GM19438 (cell line): ENCODE measurements around the gene HYKK.
"Not testable (repeated sequence)": the region's sequence is repeated elsewhere in the genome, so short reads cannot be mapped to it uniquely, and the experiment has no call there.

Experiments
- ATAC-seq: cut with Tn5 transposase; IDR thresholded peaks from one replicate; pipeline ENCODE4 v1.9.1; 2021; ENCODE audit warnings: low read depth; ENCODE audit not compliant: unreplicated experiment

HYKK gene

DNA sequence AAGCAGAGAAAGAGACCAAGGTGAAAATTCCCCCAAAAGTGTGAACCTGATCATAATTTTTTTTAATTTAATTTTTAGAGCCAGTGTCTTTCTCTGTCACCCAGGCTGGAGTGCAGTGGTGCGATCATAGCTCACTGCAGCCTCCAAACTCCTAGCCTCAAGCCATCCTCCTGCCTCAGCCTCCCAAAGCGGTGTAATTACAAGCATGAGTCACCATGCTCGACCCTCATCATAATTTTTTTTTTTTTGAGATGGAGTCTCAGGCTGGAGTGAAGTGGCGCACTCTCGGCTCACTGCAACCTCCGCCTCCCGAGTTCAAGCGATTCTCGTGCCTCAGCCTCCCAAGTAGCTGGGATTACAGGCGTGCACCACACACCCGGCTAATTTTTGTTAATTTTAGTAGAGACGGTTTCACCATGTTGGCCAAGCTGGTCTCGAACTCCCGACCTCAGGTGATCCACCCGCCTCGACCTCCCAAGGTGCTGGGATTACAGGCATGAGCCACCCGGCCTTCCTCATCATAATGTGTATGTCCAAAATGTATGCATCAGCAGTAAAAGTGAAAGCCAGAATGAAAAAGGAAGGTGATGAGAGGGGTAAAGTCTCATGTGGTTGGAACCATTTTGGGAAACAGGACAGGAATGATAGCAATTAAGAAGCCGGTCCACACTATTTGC, 32.2 kb downstream of the HYKK start:
- not testable (repeated sequence) for ATAC-seq

DNA sequence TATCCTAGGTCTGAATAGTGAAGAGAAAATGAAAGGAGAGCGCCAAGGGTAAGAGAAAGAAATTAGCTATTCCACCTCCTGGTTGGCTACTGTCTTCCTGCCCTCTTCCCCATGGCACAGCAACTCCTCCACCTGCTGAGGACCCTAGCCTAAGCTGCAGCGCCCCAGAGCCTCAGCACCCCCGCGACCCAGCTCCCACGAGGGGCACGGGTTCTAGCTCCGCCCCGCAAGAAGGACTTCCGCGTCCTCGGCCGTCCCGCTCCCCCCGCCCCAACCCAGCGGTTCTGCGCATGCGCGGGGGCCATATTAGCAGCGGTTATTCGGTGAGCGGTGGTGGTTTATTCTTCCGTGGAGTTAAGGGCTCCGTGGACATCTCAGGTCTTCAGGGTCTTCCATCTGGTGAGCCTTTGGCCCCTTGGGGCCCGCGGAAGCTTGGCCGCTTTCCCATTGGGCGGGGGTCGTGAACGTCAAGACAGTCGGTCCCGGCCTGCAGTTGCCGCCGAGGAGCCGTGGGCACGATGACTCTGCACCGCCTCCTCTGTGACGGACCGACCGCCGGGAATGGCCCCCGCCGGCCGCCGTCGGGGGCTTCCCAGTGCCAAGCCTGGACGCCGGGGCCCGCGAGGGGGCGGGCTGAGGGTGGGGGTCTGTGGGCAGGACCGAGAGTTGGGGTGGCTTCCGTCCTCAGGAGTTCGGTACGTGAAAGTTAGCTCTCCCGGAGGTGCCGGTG, 32.9 kb downstream of the HYKK start, which contains the start of gene PSMA4:
TSS of gene PSMA4 (plus strand) at position 304 of the 730 bp plus-strand sequence. CDS start 1,484 bp downstream, outside the sequence.
- peak; percentile 72 for ATAC-seq

DNA sequence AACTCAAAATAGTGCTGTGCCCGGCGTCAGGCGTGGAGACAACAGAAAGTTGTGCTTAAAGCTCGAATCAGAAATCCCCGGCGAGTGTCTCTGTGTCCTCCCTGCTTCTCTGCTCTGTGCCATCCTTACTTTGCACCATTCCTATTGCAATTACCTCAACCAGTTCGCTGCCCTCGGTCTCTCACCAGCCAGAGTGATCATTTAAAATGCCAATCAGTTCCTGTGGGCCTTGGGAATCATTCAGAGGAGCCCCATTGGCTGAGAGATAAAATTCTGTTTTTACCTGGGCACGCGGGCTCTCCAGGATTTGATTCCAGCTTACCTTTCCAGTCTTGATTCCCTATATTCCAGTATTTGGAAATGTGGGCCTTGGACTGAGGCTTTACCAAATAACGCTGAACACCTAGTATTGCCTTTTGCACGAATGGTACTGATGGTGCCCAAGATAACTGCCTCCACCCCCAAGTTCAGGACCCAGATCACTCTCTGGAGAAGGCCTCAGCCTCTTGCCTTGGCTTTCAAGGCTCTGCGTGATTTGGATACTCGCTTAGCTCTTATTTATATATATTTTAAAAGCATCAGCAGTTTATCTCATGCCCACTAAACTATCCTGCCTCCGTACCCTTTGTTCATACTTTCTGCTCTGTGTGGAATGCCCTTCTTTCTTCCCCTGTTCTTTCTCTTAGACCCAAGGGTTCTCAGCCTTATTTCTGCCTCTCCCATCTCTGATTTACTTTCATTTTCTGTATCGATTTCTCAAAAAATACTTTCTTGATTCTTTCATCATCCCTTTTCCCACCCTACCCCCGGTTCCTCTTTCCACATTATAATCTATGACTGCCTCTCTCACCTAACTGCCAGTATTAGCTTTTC, 33.7 kb downstream of the HYKK start:
- no peak for ATAC-seq

DNA sequence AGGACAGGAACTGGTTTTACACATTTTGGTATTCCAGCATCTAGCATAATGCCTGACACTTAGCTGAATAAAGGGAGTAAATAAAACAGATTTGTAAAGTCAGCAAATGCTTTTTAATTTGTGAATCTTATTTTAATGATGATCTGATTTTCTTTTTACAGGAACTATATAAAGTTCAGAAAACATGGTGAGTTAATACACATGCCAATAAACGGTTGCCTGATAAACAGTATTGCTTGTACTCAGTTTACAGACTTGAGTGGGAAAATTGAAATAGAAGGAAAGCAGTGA, 34.3 kb downstream of the HYKK start:
- no peak for ATAC-seq

DNA sequence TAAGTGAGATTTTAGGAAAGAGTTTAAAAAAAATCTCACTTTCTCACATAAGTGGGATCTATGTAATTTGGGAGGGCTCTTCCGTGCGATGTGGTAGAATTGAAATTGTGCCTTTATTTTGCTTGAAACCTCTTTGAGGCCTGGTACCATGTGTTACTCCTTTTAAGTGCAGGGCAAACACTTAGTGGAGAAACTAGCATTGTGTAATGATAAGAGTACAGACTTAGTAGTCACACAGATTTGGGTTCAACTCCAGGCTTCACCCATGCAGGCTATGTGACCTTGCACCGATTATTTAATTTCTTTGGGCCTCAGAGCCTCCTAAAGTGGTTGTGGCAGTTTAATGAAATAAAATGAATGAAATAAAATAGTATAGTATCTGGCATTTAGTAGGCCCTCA, 35.3 kb downstream of the HYKK start:
- no peak for ATAC-seq

DNA sequence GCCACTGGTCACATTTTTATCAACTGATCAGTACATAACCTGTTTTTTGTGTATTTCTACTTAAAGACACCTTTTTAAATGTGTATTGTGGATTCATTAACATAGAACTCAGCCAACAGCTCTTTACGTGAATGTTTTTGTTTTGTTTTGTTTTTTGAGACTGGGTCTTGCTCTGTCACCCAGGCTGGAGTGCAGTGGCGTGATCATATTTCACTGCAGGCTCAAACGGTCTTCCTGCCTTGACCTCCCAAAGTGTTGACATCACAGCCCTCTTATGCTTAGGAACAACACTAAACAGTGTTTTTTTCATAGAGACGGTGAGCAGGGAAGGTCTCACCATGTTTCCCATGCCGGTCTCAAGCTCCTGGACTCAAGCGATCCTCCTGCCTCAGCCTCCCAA, 42.8 kb downstream of the HYKK start:
- no peak for ATAC-seq

DNA sequence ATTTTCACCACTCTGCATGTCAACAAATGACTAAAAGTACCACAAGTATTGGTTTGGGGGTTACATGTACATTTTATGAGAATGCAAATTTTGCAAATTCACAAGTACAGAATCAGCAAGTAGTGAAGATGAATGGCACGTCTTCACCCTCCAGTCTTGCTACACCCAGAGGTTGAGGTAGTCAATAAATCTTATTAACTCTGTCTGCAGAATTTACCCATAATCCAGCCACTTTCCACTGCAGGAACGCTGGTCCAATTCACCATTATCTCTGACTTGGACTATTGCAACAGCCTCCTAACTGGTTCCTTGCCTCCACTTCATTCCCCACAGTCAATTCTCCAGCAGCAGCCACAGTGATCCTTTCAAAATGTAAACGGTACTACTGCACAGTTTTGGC, 43.4 kb downstream of the HYKK start:
- no peak for ATAC-seq

DNA sequence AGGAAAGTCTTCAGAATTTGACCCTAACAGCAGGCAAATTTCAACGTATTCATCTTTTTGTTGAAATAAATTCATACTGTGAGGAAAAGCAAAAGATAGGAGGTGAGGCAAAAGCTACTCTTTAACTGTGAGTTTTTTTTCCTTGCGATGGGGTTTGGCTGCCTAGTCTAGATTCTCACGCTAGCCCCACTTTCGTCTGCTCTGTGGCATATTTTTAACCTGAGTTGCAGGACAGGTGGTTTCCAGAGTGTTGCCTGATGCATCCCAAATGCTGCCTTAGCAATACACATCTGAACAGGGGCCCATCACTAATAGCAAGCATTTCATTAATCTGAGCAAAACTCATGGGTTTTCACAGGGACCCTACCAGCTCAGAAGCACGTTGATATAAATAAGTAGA, 44.5 kb downstream of the HYKK start:
- no peak for ATAC-seq

DNA sequence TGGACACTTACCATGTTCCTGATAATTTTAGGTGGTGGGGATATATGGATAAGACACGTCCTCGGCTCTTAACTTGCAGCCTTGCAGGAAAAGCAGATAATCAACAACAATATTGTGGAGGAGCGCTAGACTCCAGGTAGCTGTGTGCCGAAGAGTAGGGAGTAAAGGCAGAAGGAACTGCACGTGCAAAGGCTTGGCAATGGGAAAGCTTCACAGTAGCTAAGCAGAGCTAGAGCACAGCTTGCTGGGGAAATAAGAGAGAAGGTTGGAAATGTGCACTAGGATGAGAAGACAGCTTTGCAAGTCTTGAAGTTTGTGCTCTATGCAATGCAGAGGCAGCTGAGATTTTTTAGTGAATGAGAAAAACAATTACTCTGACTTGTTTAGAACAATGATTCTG, 45.2 kb downstream of the HYKK start:
- ATAC-seq, result no peak

DNA sequence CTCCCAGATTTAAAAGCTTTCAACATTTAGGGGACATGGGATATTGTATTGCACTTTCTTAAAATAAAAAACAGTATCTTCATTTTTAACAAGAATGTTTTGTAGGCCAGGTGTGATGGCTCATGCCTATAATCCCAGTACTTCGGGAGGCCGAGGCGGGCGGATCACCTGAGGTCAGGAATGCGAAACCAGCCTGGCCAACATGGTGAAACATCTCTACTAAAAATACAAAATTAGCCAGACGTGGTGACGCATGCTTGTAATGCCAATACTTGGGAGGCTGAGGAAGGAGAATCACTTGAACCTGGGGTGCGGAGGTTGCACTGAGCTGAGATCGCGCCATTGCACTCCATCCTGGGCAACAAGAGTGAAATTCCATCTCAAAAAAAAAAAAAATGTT, 52.8 kb downstream of the HYKK start:
- ATAC-seq, result not testable (repeated sequence)

DNA sequence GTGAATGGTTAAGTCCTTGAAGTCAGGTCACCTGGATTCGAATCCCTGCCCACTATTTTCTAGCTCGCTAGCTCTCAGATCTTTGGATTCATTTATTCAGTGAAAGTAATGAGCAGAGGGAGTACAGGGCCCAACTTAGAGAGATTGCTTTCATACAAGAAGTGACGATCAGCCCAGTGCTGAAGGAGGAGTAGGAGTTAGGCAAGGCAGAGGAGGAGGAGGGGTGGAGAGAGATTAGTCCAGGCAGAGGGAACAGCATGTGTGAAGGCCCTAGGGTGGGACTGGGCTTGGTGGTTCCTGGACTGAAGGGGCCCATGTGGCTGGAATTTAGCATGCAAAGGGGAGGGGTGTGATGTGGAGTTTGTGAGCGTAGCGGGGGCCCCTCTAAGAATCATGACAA, 54.1 kb downstream of the HYKK start:
- no peak for ATAC-seq

DNA sequence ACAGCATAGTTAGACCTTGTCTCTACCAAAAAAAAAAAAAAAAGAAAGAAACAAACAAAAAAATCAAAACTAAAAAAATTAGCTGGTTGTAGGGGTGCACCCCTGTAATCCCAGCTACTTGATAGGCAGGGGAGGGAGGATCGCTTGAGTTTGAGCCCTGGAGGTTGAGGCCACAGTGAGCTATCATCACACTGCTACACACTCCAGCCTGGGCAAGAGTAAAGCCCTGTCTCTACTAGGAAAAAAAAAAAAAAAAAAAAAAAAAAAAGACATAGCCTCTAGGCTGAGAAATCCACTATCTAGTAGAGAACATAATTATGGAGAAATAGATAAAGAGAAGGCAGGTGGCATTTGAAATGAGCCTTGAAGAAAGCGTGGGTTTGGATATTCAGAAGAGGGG, 55.7 kb downstream of the HYKK start:
- ATAC-seq, result no peak

DNA sequence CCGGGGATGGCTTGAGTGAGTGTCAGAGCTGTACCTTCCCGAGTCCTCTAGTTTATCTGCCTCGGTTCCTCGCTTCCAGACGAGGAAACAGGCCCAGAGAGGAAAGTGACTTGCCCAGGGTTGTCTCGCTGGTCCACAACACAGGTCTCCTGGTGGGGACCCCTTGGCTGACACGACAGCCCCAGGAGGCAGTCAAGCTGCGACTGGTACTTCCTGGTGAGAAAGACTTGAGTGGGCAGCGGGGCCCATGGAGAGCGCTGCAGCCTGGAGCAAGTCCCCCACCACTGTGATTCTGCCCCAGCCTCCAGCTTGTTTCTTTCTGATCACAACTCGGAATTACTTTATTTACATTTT, 57.3 kb downstream of the HYKK start:
- ATAC-seq, result peak; percentile 11

DNA sequence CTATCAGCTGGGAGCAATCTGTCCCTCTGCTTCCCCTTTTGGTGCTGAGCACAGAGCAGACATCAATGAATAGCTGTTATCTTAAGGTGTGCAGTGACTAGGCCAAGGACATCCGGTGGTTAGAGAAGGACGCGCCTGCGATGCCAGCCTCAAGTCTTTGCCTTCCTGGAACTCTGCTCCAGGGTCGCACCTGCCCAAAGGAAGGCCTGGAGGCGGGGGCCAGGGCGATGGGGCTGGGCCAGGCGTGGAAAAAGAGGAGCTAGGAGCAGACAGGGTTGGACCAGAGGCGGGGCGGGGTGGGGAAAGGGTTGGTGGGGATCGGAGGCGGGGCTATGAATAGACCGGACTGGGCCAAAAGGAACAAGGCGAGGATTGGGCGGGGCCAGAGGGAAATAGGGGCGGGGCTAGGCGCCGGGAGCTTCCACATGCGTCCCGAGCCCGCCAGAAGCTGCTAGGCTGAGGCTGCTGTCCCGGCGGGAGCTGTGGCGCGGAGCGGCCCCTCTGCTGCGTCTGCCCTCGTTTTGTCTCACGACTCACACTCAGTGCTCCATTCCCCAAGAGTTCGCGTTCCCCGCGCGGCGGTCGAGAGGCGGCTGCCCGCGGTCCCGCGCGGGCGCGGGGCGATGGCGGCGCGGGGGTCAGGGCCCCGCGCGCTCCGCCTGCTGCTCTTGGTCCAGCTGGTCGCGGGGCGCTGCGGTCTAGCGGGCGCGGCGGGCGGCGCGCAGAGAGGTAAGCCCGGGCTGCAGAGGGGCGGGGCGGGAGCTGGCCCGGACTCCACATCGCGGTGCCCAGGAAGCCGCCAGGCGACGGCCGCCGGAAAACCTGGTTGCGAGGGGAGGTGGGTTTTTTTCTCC, 57.9 kb downstream of the HYKK start, which contains the start of gene CHRNA5:
TSS of gene CHRNA5 (plus strand) at position 424 of the 854 bp plus-strand sequence. CDS start at position 624, 200 bp downstream.
- peak; percentile 76 for ATAC-seq

DNA sequence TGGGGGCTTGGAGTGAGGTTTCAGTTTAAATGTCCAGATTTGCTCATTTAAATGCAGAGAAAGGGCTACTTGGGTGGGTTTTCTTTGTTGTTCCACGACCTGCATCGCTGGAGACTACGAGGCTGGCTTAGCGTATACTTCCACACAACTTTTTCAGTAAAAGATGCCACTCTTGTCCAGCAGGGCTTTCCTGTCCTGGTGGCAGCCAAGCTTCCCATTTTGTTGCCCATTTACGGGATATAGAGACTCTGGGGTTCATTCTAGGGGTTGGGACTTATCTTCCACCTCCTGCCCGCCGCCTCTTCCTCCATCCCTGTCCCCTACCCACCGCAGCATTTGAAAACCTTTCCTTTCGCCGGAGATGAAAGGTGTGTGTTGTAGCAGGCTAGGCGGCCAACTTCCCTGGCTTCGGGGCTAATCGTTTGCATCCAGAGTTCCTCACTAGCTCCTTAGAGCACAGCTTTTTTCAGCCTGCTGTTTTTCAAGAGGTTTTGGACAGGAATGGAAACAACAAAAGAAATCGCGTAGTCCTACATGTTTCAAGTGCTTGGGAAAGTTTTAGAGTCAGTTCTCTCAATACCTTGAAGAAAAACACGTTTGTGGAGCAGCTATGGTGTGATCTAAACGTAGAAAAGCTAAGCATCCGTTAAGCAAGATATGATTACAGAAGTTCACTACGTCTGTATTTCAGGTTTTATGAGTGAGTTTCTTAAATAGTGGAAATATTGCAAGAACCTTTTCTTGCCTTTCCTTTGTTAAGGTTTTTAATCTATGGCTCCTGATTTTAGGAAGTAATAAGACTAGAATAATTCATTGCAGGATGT, 58.8 kb downstream of the HYKK start:
- ATAC-seq, result no peak

DNA sequence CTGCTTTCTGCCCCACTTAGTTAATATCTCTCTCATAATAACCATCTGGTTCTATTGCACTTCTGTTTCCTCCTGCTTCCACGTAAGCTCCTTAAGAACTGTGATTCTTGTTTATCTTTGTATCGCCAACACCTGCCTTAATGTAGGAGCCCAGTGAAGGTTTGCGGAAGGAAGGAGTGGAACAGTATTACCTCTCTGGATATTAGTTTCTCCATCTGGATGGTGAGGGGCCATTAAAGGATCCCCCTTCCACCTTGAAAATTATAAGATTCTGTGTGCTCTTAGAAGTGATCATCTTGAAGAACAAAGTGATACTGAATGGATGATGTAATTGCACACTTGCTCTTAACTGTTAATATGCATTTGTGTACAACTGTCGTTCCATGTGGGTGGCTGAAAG, 60.2 kb downstream of the HYKK start:
- no peak for ATAC-seq

DNA sequence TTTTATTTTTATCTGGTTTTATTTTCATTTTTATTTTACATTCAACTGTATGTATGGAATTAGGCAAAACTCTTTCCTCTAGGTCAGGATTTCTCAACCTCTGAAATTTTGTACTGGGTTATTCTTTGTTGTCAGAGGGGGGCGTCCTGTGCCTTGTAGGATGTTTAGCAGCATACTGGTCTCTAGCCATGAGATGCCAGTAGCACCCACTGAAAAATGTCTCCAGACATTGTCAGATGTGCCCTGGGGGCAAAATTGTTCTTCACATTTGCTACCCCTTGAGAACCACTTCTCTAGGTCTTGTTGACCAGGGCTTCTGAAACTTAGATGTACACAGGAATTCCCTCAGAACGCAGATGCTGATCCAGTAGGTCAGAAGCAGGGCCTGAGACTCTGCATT, 63.3 kb downstream of the HYKK start:
- ATAC-seq, result no peak

DNA sequence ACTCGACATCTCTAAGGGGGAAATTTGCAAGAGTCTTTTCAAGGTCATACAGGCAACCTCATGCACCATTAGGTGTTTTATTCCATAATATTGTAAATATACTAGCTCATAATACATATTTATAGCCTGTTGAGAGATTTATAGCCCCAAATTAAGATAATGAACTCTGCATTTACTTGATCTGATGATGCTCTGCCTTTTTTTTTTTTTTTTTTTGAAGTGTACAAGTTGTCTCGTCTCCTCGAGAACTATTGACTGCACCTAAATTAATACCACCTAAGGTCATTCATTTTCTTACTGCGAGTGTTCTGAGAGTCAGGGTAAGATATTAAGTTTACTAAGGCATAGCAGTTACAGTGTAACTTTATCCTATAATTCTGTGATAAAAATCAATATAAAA, 64.0 kb downstream of the HYKK start:
- ATAC-seq, result no peak

DNA sequence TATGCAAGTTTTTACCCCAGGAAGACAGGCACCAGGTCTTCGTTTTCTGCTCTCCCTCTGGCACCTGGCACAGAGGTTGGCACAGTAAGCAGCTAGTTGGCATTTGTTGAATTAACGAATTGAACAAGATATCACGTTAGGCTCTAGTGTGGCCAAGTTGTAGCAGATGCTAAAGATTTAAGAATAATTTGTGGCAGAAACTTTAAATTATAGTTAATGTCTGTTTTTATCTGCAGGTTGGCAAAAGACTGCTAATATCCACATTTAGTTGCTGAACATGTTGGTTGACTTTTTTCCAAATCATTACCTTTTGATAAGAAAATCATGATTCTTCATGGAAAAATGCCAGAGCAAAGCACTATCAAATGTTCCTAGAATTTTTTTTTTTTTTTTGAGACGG, 66.0 kb downstream of the HYKK start:
- ATAC-seq, result no peak

DNA sequence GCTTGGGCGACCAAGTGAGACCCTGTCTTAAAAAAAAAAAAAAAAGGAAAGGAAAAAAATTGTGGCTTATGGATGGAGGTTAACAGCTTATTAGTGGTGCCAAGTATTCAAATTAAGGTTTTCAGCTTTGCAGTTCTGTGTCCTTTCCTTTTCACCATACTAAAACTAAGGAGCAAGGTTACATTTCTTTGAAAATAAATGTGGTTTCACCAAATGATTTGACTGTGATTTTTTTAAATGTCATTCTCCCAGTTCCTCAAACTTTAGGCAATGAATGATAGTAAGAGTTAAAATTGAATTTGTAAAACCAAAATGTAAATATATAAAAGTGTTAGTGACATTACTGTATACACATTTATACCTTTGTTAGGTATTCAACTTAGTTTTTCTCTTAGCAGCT, 67.6 kb downstream of the HYKK start:
- no peak for ATAC-seq
